GM21423 (cell line): ENCODE data around the gene URGCP.
"Not testable (repeated sequence)": the region's sequence is repeated elsewhere in the genome, so short reads cannot be mapped to it uniquely, and the experiment has no call there.

Experiments used
- ATAC-seq: cut with Tn5 transposase; IDR thresholded peaks from one replicate; pipeline ENCODE4 v1.9.1; 2021; ENCODE audit warnings: mild to moderate bottlenecking, moderate library complexity; ENCODE audit not compliant: unreplicated experiment

Gene URGCP

DNA sequence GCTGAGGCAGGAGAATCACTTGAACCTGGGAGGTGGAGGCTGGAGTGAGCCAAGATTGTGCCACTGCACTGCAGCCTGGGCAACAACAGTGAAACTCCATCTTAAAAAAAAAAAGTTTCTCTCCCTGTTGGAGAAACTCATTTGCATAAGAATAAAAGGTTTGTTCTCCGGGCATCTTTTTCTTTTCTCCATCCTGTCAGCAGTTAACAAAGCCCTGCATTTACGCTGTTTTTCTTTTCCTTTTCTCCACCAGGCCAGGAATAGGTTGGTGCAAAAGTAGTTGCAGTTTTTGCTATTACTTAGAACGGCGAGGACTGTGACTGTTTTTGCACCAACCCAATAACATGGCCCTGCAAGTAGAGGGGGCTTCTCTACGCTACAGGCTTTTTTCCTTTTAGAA, 9.5 kb upstream of the URGCP start:
- no peak for ATAC-seq

DNA sequence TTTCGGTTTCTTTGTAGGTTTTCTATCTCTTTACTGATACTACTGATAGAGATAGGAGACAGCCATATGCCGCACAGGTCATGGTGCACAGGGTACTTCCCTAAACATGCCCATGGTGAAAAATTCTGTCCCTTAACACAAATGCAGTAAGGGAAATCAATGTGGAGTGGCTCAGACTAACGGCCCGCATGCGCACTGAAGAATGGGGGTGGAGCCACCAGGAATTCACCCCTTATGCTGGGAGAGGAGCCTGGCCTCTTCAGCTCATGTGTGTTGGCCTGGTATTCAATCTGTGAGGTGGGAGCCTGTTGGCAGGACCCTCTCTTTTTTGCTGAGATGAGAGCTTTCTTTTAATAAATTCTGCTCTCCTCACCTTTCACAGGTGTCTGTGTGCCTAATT, 8.4 kb upstream of the URGCP start:
- ATAC-seq, result no peak

DNA sequence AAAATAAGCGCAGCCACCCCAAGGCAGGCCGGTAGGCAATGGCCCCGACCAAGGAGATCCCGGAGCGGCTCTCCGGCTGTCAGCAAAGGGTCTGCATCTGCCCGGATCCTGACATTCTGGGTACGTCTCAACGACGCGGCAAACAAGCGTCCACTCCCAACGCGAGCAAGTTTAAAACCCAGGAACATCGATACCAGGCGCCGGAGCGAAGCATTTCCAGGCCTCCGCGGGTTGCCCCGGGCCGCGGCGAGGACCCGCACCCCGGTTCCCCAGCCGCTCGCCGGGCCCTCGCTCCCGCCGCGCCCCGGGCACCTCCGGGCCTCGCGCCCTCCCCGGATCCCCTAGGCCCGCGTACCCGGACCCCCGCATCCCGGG, 453 bp downstream of the URGCP start:
- ATAC-seq, result peak; percentile 36

DNA sequence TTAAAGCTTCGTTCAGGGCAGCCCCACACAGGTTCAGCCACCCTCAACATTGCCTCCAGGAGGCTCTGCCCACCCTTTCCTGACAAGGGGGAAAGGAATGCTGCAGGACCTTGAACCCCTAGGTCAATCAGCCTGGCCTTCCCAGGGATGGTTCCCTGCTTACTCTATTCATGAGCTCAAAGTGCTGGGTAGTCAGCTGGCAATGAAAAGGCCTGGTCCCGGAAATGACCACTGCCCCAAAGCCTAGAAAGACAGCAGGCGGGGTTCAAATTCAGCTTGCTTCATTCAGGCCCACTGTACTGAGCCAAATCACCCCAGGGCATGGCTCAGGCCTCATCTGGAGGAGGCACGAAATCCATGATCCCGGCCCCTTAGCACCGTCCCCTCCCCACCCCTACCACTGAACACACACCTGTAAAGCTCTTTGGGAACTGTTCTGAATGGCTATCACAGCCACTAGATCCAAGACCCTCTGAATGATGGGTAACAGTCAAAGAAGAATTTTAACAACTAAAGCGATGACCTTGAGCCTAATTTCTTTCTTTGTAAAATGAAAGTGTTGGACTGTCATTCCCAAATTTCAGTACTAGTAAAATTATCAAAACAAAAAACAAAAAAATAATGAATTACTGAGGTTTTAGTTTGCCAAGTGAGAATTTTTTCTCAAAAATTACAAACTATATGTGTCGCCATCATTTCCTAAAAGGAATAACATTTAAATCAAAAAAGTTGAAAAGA, 1.0 kb downstream of the URGCP start:
- ATAC-seq, result no peak

DNA sequence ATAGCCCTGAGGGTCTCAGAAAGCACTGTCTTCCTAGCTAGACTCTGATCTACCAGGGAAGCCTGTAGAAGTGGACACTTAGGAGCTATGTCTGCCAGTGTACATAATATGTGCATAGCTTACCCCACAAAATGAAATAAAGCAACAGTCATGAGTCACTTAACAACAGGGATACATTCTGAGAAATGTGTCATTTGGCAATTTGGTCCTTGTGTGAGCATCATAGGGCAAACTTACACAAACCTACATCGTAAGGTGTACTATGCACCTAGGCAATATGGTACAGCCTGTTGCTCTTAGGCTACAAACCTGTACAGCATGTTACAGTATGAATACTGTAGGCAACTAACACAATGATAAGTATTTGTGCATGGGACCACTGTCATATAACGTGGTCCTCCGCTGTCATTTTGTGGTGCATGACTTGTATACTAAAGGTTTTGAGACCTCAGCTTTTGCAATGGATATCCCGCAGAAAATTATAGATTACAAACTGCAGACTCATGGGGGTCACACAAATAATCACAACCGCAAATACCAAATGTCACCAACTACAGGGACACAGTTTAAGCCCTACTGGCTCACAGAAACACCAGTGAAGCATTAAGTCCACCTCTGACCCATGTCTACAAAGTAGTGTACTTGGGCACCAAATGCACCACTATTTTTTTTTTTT, 1.7 kb downstream of the URGCP start:
- ATAC-seq, result no peak

DNA sequence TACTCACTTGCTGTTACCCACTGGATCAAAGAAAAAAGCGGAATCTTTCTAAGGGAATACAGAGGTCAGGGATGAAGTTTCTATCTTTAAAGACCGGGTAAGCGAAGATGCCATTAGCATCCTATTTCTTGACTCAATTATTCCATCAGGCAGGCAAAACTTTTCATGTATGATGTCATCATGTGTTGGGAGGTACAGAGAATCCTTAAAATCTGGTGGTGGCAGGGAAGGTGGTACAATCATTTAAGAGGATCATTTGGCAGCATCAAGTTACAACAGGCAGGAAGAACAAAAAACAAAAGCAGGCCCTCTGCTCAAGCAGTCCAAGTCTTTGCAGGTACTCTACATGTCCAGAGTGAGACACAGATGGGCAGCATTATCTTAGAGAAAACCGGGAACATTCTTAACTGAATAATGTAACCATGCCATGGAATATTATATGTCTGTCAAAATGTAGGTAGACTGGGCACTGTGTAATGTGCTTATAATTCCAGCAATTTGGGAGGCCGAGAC, 3.8 kb downstream of the URGCP start:
- no peak for ATAC-seq

DNA sequence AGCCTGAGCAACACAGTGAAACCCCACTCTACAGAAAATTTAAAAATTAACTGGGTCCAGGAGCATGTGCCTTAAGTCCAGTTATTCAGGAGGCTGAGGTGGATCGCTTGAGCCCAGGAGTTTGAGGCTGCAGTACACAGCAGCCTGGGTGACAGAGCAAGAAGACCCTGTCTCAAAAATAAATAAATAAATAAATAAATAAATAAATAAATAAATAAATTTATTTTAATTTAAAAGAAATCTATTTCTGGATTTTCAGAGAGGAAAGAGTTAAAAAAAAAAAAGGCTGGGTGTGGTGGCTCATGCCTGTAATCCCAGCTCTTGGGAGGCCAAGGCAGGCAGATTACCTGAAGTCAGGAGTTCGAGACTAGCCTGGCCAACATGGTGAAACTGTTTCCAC, 7.8 kb downstream of the URGCP start:
- ATAC-seq, result not testable (repeated sequence)

DNA sequence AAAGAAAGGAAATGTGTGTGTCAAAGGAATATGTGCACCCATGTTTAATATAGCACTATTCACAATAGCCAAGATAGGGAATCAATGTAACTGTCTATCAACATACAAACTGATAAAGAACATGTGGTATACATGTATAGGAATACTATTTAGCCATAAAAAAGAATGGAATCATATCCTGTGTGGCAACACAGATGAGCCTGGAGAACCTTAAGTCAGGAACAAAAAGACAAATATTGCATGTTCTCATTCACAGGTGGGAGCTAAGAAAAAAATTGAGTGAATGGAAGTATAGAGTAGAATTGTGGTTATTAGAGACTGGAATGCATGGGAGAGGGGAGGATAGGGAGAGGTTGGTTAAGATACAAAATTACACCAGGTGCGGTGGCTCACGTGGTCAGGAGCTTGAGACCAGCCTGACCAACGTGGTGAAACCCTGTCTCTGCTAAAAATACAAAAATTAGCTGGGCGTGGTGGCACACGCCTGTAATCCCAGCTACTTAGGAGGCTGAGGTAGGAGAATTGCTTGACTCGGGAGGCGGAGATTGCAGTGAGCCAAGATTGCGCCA, 10.5 kb downstream of the URGCP start:
- no peak for ATAC-seq

DNA sequence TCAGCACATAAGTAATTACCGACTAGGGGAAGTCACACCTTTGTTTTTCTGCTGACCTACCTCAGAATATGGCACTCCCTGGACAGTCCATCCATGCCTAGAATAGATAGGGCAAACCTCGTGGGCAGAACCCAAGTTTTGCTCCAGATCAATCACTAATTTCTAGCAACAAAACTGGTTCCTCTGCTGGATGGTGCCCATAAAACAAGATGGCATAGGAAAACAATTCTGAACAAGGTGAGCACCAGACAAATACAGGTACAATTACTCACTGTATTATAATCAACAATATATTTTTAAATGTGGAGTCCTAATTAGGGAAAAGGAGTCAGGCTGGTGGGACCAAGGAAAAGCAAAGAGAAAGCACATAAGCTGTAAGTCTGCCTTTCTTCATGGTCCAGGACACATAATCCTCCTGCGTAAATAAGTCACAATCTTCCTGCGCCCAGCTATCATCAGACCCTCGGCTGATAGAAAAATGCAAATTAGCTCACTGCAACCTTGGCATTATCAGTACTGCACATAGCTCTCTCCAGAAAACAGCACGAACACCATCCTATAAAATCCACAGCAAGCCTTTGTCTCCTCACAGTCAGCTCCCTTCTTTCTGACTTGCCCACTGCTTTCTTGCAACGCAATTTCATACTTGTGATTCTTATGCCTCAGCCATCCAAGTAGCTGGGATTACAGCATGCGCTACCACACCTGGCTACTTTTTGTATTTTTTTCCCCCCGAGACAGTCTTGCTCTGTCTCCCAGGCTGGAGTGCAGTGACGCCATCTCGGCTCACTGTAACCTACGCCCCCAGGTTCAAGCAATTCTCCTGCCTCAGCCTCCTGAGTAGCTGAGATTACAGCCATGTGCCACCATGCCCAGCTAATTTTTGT, 15.1 kb downstream of the URGCP start:
- no peak for ATAC-seq

DNA sequence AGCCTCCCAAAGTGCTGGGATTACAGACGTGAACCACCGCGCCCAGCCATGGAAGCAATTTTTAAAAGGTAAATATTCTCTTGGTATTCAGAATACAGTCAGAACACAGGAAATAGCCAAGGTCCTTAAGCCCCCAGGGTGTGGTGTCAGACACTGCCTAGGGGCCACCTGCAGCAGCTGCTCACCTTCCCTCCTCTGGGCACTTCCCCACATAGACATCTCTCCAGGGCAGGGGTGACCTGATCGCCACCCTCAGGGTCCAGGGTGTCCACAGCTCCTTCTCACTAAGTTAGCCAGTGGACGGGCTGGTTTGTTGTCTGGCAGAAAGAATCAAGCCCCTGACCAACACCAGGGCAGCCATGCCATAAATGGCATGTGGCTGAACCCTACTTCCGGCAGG, 15.9 kb downstream of the URGCP start:
- ATAC-seq, result no peak

DNA sequence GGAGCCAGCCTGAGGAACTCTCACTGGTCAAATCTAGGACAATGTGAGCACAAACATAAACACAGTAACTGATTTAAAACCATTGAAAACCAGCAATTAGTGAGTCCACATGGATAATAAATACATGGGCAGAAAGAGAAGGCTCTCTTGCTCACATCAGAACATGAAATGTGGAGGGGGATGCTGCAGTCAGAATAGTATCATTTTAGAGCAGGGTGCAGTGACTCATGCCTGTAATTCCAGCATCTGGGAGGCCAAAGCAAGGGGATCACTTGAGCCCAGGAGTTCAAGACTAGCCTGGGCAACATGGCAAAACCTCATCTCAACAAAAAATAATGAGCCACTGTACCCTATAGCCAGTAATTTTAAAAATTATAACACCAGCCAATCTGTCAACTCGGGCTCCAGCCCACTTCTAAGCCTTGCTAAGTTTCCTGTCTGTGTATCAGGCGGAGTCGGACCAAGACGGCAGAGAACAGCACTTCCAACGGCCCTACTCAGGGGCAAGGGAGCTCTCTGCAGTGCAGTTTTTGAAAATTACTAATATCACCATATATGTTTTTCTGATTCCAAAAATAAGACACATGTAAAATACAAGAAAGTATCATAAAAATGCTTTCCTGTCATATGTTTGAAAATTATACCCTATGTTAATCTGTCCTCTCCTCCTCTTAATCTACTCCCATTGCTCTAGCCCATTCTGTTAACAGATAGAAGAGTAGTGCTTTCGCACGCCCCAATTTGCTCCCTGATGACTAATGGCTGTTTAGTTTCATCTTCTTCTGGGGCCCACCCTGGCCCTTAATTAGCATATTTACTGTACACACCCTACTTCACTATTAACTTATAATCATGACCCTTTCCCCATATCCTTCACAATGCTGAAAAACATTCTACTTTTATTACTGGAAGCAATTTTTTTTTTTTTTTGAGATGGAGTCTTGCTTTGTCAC, 17.1 kb downstream of the URGCP start:
- ATAC-seq, result no peak

DNA sequence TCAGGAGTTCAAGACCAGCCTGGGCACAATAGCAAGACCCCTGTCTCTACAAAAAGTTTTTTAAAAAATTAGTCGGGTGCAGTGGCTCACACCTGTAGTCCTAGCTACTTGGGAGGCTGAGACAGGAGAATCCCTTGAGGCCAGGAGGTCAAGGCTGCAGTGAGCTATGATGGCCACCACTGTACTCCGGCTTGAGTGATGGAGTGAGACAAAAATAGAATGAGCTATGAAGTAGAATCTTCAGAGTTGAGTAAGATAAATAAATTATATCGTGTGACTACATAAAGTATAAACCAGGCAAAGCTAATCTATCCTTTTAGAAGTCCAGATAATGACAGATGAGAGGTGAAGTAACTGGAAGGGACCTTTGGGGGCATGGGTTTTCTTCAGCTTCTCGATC, 21.8 kb downstream of the URGCP start:
- no peak for ATAC-seq

DNA sequence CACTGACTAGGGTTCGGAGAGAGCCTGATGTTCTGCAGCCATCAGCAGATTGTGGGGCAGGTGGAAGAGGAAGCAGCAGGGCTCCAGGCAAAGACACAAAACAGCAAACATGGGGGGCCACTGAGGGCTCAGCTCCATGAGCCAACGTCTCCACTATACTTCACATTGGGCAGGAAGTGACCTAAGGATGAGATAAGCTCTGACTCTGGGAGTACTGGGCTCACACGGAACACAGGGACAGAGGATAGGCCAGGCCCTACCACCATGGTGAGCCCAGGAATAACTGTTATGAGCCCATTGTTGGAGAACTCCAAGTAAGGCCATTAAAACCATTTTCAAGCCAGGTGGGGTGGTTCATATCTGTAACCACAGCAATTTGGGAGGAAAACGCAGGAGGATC, 22.2 kb downstream of the URGCP start:
- ATAC-seq, result no peak

DNA sequence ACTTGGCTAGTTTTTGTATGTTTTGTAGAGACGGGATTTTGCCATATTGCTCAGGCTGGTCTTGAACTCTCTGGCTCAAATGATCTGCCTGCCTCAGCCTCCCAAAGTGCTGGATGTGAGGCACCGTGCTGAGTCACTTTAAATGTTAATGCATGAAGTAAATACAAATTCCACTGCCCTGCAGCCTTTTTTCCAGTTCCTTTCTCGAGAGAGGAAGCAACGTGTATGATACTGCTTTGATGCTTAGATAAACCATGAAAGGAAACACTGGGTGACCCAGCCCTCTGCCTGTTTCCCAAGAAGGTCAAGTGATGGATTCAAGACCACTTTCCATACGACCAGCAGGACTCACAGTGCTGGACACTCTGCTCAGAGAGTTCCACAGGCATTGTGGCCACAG, 25.8 kb downstream of the URGCP start:
- ATAC-seq, result no peak

DNA sequence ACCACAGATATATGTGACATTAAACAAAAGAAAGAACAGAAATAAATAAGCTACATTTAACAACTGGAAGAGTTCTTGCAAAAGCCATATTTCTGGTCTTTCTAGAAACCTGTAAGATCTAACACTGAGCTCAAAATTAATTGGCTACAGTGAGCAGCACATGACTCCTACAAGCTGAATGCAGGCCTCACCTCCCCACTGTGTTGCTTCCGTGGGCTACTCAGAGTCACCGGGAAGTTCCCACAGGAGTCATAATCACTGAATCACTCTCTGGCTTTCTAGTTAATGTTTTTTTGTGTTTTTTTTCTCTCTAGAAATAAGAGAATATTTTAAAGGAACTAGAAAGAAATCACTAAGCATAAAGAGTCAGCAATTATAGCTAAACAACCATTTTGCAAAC, 26.9 kb downstream of the URGCP start:
- no peak for ATAC-seq

DNA sequence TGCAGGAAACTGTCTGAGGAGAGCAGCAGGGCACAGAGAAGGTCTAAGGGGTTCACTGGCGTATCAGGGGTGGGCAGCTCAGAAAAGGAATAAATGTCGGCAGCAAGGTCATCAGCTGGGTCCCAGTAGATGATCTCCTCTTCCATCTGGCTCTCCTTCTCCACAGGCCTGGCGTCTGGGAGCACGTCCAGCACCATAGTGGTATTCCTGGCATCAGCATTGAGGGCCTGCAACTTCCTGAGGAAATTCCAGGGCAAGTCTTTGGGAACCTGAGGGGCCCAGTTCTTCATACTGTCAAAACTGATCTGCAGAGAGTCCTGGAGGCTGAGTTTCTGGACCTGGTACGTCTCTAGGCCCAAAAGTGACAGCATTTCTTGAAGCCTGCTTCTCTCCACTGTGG, 27.5 kb downstream of the URGCP start:
- no peak for ATAC-seq

DNA sequence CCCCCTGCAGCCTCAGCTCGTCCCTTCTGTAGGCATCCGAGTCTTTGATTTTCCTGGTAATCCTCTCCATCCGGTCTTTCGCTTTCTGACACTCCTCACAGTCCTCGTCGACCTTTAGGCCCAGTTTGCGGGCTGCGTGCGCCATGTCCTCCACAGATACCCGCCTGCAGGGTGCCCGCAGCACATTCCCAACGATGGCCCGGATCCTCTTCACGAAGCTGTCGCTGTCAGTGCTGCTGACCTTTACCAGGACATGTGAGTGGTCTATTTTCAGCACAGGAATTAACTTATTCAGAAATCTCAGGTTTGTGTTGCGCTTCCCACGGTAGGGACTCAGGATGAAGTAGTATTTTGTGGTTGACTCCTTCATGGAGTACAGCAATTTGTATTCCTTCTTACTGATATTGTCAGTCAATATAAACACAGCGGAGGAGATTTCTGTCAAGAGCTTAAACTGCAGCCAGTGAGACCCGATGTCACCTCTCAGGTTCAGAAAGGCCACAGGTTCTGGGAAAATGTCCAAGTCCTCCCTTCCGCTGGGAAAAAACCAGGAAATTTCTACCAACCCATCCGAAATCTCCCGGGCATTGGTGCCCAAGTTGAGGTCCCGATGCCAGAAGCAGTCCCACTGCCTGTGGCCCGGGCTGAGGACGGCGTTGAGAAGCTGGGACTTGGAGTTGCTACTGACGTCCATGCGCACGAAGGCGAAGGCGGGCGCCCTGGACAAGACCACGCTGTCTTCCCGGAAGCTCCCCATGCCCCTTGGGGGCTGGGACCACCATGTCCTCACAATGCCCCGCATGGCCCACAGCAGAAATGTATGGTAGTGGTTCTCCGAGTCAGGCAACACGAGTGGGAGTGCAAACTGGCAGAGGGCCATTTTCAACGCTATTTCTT, 28.2 kb downstream of the URGCP start:
- no peak for ATAC-seq

DNA sequence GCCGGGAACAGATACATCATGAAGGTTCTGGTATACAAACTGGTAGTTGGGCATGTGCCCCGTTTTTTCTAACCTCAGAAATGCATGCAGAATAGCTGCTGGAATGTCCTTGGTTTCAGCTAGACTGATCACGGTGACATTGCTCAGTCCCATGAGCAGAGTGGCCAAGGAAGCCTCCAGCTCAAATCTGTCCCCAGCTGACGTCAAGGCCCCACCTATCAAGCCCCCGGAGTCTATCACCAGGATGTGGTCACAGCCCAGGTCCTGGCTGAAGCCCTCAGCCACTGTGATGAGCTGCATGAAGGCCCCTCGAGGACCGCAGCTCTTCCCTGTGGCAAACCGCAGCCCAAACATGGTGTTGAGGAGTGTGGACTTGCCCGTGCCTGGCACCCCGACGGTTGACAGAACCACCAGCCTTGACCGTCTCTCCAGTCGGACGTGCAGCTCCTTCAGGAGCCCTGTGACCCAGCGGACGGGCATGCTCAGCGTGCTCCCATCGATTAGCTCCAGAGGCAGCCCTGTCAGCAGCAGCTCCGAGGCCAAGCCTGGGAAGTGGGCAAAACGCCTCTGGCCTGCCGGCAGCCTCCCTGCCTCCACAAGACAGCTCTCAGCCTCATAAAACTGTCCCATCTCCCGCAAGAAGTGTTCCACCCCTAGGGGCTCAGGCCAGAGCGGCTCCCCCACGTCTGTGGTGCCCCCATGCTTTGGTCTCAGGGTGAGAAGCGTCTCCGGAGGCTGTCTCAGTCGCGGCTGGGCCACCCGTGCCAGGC, 29.2 kb downstream of the URGCP start:
- no peak for ATAC-seq
